OCI-LY1 (cell line): ENCODE measurements around the gene GLT8D2.

Experiments used
- H2AFZ ChIP-seq: fragments of 200-600 bp; sonication (generic), shearing (Covaris generic); 2 replicates; pipeline ENCODE4 v1.6.0; 2014; ENCODE audit warnings: antibody characterized with exemption, mild to moderate bottlenecking, low read length
- H3F3A ChIP-seq: fragments of 200-600 bp; sonication (generic), shearing (Covaris generic); 2 replicates; pipeline ENCODE4 v1.6.0; 2014; ENCODE audit warnings: mild to moderate bottlenecking, antibody characterized with exemption, low read length, moderate library complexity; ENCODE audit not compliant: insufficient read depth
- H3K27ac ChIP-seq: fragments of 200-600 bp; sonication (generic); 2 replicates; pipeline ENCODE4 v1.5.1; 2014; ENCODE audit warnings: low read length, mixed run types, mild to moderate bottlenecking, low read depth; ENCODE audit not compliant: poor library complexity, severe bottlenecking
- H3K27me3 ChIP-seq: fragments of 200-600 bp; sonication (generic); 2 replicates; pipeline ENCODE4 v1.6.0; 2014; ENCODE audit warnings: antibody characterized with exemption, mild to moderate bottlenecking, low read length, moderate library complexity; ENCODE audit not compliant: insufficient read depth
- H3K36me3 ChIP-seq: fragments of 200-600 bp; sonication (generic); 2 replicates; pipeline ENCODE4 v1.6.1; 2014; ENCODE audit warnings: mild to moderate bottlenecking, antibody characterized with exemption, low read length, moderate library complexity, mixed read lengths; ENCODE audit not compliant: insufficient read depth
- H3K4me1 ChIP-seq: fragments of 200-600 bp; sonication (generic); 2 replicates; pipeline ENCODE4 v1.5.1; 2014; ENCODE audit warnings: mild to moderate bottlenecking, low read length, moderate library complexity; ENCODE audit not compliant: insufficient read depth, severe bottlenecking
- H3K4me2 ChIP-seq: fragments of 200-600 bp; sonication (generic), shearing (Covaris generic); 2 replicates; pipeline ENCODE4 v1.6.1; 2014; ENCODE audit warnings: low read length
- H3K4me3 ChIP-seq: fragments of 200-600 bp; sonication (generic); 2 replicates; pipeline ENCODE4 v1.5.1; 2014; ENCODE audit warnings: low read length, low read depth, mild to moderate bottlenecking, mixed read lengths; ENCODE audit not compliant: poor library complexity, severe bottlenecking
- H3K79me2 ChIP-seq: fragments of 200-600 bp; shearing (Covaris generic); 2 replicates; pipeline ENCODE4 v1.6.1; 2016; ENCODE audit warnings: mixed run types, low read length, mixed read lengths; ENCODE audit not compliant: insufficient read depth
- H3K9ac ChIP-seq: fragments of 200-600 bp; sonication (generic), shearing (Covaris generic); 2 replicates; pipeline ENCODE4 v1.6.1; 2014; ENCODE audit warnings: mild to moderate bottlenecking, low read length, mixed read lengths
- H3K9me2 ChIP-seq: fragments of 200-600 bp; sonication (generic), shearing (Covaris generic); 2 replicates; pipeline ENCODE4 v1.6.1; 2014; ENCODE audit warnings: low read depth, mild to moderate bottlenecking, low read length, mixed read lengths
- H3K9me3 ChIP-seq: fragments of 200-600 bp; shearing (Covaris generic); 2 replicates; pipeline ENCODE4 v1.6.1; 2014; ENCODE audit warnings: low read length, mixed read lengths
- H4K20me1 ChIP-seq: fragments of 200-600 bp; sonication (generic), shearing (Covaris generic); 2 replicates; pipeline ENCODE4 v1.6.0; 2016; ENCODE audit warnings: mild to moderate bottlenecking, low read length; ENCODE audit not compliant: insufficient read depth
- EZH2 ChIP-seq: fragments of 200-600 bp; sonication (generic), shearing (Covaris generic); IDR thresholded peaks from 2 replicates; pipeline ENCODE4 v1.8.0; 2017; ENCODE audit warnings: borderline replicate concordance, mixed run types, mild to moderate bottlenecking, antibody characterized with exemption, low read length, moderate library complexity, mixed read lengths
- TF ChIP-seq, protein P1 (sequence below): fragments of 200-600 bp; sonication (generic), shearing (Covaris generic); IDR thresholded peaks from 2 replicates; pipeline ENCODE4 v1.5.1; 2017; ENCODE audit warnings: mild to moderate bottlenecking, antibody characterized with exemption, low read length, moderate library complexity, mixed read lengths

The GLT8D2 gene

DNA sequence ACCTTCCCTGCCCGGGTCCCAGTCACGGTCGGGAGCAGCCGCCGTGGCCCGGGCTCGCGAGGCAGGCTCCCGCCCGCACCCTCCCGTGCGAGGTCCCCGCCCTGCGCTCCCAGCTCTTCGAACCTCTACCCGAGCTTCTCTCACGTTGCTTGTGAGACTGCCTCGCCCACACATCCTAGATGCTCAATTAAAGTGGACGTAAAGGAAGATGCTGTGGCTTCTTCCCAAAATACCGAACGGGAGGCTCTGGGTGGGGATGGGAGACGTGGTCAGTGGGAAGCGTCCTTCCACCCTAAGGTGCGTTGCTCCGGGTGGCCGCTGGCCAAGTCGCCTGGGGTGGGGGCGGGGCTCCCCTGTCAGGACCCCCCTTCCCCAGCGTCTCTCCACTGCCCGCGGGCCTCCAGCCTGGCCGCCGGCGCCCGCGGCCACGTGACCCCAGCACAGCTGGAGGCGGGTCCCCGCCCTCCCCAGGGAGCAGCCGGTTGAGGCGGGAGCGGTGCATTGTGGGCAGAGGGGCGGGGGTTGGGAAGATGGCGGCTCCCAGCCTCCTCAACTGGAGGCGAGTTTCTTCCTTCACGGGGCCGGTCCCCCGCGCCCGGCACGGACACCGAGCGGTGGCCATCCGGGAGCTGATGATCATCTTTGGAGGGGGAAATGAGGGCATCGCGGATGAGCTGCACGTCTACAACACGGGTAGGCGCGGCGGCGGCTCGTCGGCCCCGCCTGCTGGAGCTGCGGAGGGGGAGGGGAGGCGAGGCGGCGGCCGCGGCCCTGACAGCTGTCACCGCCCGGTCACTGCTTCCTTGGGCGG lies 14.2 kb upstream of the GLT8D2 start, which contains the start of gene HCFC2:
Gene HCFC2 (plus strand): TSS at position 501 of the 811 bp plus-strand sequence. CDS start 30 bp downstream, at position 531.
- Histone ChIP-seq H3K27ac (no peak within 1 kb of the TSS), H3K4me1 (peaks cover 11% of the 10 kb centered on the region), H3K9me3 (no peaks in the 10 kb centered on the region), H2AFZ (no peak within 1 kb of the TSS), H3F3A (no peaks in the 10 kb centered on the region), H4K20me1 (no peaks in the 10 kb centered on the region), H3K9me2 (no peaks in the 10 kb centered on the region), H3K36me3 (no peaks in the 10 kb centered on the region), H3K27me3 (no peaks in the 10 kb centered on the region), H3K9ac (peak within 1 kb of the TSS; percentile 85), H3K4me2 (peak within 1 kb of the TSS; percentile 99), H3K4me3 (peak within 1 kb of the TSS; percentile 97), H3K79me2 (no peaks in the 10 kb centered on the region)
- TF ChIP-seq, protein P1, sequence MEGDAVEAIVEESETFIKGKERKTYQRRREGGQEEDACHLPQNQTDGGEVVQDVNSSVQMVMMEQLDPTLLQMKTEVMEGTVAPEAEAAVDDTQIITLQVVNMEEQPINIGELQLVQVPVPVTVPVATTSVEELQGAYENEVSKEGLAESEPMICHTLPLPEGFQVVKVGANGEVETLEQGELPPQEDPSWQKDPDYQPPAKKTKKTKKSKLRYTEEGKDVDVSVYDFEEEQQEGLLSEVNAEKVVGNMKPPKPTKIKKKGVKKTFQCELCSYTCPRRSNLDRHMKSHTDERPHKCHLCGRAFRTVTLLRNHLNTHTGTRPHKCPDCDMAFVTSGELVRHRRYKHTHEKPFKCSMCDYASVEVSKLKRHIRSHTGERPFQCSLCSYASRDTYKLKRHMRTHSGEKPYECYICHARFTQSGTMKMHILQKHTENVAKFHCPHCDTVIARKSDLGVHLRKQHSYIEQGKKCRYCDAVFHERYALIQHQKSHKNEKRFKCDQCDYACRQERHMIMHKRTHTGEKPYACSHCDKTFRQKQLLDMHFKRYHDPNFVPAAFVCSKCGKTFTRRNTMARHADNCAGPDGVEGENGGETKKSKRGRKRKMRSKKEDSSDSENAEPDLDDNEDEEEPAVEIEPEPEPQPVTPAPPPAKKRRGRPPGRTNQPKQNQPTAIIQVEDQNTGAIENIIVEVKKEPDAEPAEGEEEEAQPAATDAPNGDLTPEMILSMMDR = no peak
- TF ChIP-seq EZH2 = no peak

DNA sequence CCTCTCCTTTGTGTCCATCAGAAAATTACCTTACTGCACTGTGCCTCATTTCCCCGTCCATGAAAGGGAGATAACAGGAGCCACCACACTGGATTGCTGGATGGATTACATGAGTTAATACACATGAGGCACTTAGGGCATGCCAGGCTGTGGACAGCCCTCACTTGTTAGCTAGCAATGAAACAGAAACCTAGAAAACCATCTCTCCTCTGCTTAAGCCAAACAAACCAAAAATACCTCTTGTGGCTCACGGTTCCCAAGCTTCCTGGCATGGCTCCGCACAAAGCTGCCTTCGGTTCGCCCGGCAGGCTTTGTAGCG lies 13.7 kb upstream of the GLT8D2 start:
- H3F3A ChIP-seq = no peaks in the 10 kb centered on the region
- H4K20me1 ChIP-seq = no peaks in the 10 kb centered on the region
- no peak overlapping the region for H2AFZ ChIP-seq
- H3K9me3 ChIP-seq = no peaks in the 10 kb centered on the region
- H3K4me2 ChIP-seq = peak overlapping the region; percentile 99
- H3K4me1 ChIP-seq = peaks cover 11% of the 10 kb centered on the region
- peak overlapping the region; percentile 85 for H3K9ac ChIP-seq
- TF ChIP-seq, protein P1 = no peak
- no peak for TF ChIP-seq EZH2
- no peaks in the 10 kb centered on the region for H3K36me3 ChIP-seq
- peak overlapping the region; percentile 97 for H3K4me3 ChIP-seq
- H3K27me3 ChIP-seq = no peaks in the 10 kb centered on the region
- H3K79me2 ChIP-seq = no peaks in the 10 kb centered on the region
- H3K27ac ChIP-seq = no peak overlapping the region
- H3K9me2 ChIP-seq = no peaks in the 10 kb centered on the region

DNA sequence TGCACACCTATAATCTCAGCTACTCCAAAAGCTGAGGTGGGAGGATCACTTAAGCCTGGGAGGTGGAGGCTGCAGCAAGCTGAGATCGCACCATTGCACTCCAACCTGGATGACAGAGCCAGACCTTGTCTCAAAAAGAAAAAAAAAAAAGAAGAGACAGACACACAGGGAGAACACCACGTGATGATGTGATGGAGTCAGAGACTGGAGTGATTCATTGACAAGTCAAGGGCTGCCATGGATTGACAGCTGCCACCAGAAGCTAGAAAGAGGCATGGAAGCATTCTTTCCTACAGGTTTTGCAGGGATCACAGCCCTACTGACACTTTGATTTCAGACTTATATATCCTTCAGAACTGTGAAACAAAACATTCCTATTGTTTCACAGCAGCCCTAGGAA lies 10.8 kb upstream of the GLT8D2 start:
- no peak overlapping the region for H3K27ac ChIP-seq
- no peaks in the 10 kb centered on the region for H3K36me3 ChIP-seq
- no peaks in the 10 kb centered on the region for H3K9me2 ChIP-seq
- TF ChIP-seq, protein P1 = no peak
- TF ChIP-seq EZH2 = no peak
- no peak overlapping the region for H3K4me3 ChIP-seq
- no peaks in the 10 kb centered on the region for H3K27me3 ChIP-seq
- no peaks in the 10 kb centered on the region for H3K9me3 ChIP-seq
- no peak overlapping the region for H2AFZ ChIP-seq
- no peaks in the 10 kb centered on the region for H4K20me1 ChIP-seq
- H3K4me2 ChIP-seq = no peak overlapping the region
- H3K79me2 ChIP-seq = no peaks in the 10 kb centered on the region
- no peak overlapping the region for H3K9ac ChIP-seq
- H3F3A ChIP-seq = no peaks in the 10 kb centered on the region
- H3K4me1 ChIP-seq = peaks cover 8% of the 10 kb centered on the region
